SK-N-SH (cell line): ENCODE results near the gene ADAMTS15.
A peak's percentile ranks its signal among the peaks of the same experiment; 100 is the strongest.

Experiments used
- CHD2 ChIP-seq: fragments of 150-350 bp; IDR thresholded peaks from 2 replicates; pipeline ENCODE4 v1.6.1; 2018; ENCODE audit warnings: low read length; ENCODE audit not compliant: partially characterized antibody
- FOSL2 ChIP-seq: IDR thresholded peaks from 2 replicates; pipeline ENCODE4 v1.4.0; 2012; ENCODE audit warnings: low read depth, mild to moderate bottlenecking, moderate library complexity, borderline replicate concordance
- GABPA ChIP-seq: IDR thresholded peaks from 2 replicates; pipeline ENCODE4 v1.4.0; 2012; ENCODE audit warnings: low read depth, mild to moderate bottlenecking
- JUND ChIP-seq: IDR thresholded peaks from 2 replicates; pipeline ENCODE4 v1.4.0; 2012
- TAF1 ChIP-seq: IDR thresholded peaks from 2 replicates; pipeline ENCODE4 v1.6.1; 2012; ENCODE audit warnings: low read depth, mild to moderate bottlenecking, low read length, moderate library complexity, borderline replicate concordance
- TF ChIP-seq, protein P1 (sequence below): fragments of 200-600 bp; sonication (generic); IDR thresholded peaks from 2 replicates; pipeline ENCODE4 v1.6.1; 2017; ENCODE audit warnings: antibody characterized with exemption, mild to moderate bottlenecking, moderate library complexity
- TF ChIP-seq, protein P2 (sequence below): IDR thresholded peaks from 2 replicates; pipeline ENCODE4 v1.6.1; 2012; ENCODE audit warnings: mild to moderate bottlenecking, low read depth, low read length, moderate library complexity

- TF ChIP-seq, protein P1, sequence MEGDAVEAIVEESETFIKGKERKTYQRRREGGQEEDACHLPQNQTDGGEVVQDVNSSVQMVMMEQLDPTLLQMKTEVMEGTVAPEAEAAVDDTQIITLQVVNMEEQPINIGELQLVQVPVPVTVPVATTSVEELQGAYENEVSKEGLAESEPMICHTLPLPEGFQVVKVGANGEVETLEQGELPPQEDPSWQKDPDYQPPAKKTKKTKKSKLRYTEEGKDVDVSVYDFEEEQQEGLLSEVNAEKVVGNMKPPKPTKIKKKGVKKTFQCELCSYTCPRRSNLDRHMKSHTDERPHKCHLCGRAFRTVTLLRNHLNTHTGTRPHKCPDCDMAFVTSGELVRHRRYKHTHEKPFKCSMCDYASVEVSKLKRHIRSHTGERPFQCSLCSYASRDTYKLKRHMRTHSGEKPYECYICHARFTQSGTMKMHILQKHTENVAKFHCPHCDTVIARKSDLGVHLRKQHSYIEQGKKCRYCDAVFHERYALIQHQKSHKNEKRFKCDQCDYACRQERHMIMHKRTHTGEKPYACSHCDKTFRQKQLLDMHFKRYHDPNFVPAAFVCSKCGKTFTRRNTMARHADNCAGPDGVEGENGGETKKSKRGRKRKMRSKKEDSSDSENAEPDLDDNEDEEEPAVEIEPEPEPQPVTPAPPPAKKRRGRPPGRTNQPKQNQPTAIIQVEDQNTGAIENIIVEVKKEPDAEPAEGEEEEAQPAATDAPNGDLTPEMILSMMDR, result peak; percentile 55
- TF ChIP-seq, protein P2, sequence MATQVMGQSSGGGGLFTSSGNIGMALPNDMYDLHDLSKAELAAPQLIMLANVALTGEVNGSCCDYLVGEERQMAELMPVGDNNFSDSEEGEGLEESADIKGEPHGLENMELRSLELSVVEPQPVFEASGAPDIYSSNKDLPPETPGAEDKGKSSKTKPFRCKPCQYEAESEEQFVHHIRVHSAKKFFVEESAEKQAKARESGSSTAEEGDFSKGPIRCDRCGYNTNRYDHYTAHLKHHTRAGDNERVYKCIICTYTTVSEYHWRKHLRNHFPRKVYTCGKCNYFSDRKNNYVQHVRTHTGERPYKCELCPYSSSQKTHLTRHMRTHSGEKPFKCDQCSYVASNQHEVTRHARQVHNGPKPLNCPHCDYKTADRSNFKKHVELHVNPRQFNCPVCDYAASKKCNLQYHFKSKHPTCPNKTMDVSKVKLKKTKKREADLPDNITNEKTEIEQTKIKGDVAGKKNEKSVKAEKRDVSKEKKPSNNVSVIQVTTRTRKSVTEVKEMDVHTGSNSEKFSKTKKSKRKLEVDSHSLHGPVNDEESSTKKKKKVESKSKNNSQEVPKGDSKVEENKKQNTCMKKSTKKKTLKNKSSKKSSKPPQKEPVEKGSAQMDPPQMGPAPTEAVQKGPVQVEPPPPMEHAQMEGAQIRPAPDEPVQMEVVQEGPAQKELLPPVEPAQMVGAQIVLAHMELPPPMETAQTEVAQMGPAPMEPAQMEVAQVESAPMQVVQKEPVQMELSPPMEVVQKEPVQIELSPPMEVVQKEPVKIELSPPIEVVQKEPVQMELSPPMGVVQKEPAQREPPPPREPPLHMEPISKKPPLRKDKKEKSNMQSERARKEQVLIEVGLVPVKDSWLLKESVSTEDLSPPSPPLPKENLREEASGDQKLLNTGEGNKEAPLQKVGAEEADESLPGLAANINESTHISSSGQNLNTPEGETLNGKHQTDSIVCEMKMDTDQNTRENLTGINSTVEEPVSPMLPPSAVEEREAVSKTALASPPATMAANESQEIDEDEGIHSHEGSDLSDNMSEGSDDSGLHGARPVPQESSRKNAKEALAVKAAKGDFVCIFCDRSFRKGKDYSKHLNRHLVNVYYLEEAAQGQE, result no peak
- TF ChIP-seq CHD2, result no peak
- TF ChIP-seq TAF1, result no peak
- TF ChIP-seq GABPA, result no peak
- no peak for TF ChIP-seq FOSL2
- no peak for TF ChIP-seq JUND
Observed at GRCh38 chr11:130449996-130450769, 1.7 kb downstream of the ADAMTS15 start.
